Activated CD8-positive, alpha-beta T cell treated with anti-CD3 and anti-CD28 coated beads for 36 hours (primary cell): Measurements from ENCODE around the gene DBX1. TPM values are rescaled to one million over a fixed set of nuclear protein-coding genes. Genes with fewer than 3 reads are reported as not detected.

Source experiments
- ATAC-seq: fragments of 200-7000 bp; cut with Tn5 transposase; one replicate; pipeline ENCODE4 v1.10.0; 2021; ENCODE audit warnings: mild to moderate bottlenecking, moderate library complexity
- CTCF ChIA-PET: fragments of 350-600 bp; sonication (Branson Sonifier 250); formaldehyde crosslinking; loops from one replicate; lab custom pipeline; 2021; ENCODE audit warnings: antibody characterized with exemption; lab: Charles Lee
- POLR2A ChIA-PET: fragments of 350-600 bp; sonication (Branson Sonifier 250); formaldehyde crosslinking; loops from one replicate; lab custom pipeline; 2021; ENCODE audit warnings: antibody characterized with exemption; lab: Charles Lee
- DNase-seq: peaks from one replicate; pipeline ENCODE4 v3.0.0-alpha.2; 2020
- H3K27ac Mint-ChIP-seq: one replicate; pipeline ENCODE4 v1.8.0; 2021; ENCODE audit warnings: mild to moderate bottlenecking, mixed read lengths
- H3K27me3 Mint-ChIP-seq: one replicate; pipeline ENCODE4 v1.8.0; 2021; ENCODE audit warnings: mixed read lengths
- H3K36me3 Mint-ChIP-seq: one replicate; pipeline ENCODE4 v1.8.0; 2021; ENCODE audit warnings: low read depth, mixed read lengths
- H3K4me1 Mint-ChIP-seq: one replicate; pipeline ENCODE4 v1.8.0; 2021; ENCODE audit warnings: low read depth, mixed read lengths
- H3K4me3 Mint-ChIP-seq: one replicate; pipeline ENCODE4 v1.8.0; 2021; ENCODE audit warnings: mild to moderate bottlenecking, moderate library complexity, mixed read lengths
- H3K9me3 Mint-ChIP-seq: one replicate; pipeline ENCODE4 v1.8.0; 2021; ENCODE audit warnings: mixed read lengths
- intact Hi-C: fragments of 100-400 bp; cut with micrococcal nuclease; formaldehyde crosslinking; loops from one replicate; pipeline ENCODE4 v1.10.0; 2022
- total RNA-seq, 2 experiments: library from RNA; stranded (reverse); gene quantifications; one replicate each; pipeline ENCODE4 v1.2.3, GENCODE V29; 2021
- TF ChIP-seq, protein P1 (sequence below): fragments of 200-600 bp; IDR thresholded peaks from one replicate; pipeline ENCODE4 v1.8.0; 2022; ENCODE audit warnings: antibody characterized with exemption, mild to moderate bottlenecking

Gene DBX1
- total RNA-seq, 2 experiments from 2014 or later = not detected

DNA sequence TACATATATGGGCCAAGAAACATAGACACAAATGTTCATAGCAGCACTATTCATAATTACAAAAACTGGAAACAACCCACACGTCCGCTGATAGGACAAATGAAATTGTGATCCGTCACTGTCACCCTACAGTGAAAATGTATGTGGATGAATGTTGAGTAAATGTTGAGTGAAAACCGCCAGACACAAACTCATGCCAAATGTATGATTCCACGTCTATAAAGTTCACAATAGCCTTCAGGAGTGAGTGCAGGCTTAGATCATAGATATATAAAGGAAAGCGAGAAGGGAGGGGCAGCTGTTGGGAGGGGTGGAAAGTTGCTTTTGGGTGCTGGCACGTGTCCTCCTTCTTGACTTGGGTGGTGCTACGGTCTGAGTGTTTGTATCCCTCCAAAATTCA lies 33.6 kb downstream of the DBX1 start:
- no peak for ATAC-seq
- no peaks in the 10 kb centered on the region for H3K9me3 Mint-ChIP-seq
- TF ChIP-seq, protein P1, sequence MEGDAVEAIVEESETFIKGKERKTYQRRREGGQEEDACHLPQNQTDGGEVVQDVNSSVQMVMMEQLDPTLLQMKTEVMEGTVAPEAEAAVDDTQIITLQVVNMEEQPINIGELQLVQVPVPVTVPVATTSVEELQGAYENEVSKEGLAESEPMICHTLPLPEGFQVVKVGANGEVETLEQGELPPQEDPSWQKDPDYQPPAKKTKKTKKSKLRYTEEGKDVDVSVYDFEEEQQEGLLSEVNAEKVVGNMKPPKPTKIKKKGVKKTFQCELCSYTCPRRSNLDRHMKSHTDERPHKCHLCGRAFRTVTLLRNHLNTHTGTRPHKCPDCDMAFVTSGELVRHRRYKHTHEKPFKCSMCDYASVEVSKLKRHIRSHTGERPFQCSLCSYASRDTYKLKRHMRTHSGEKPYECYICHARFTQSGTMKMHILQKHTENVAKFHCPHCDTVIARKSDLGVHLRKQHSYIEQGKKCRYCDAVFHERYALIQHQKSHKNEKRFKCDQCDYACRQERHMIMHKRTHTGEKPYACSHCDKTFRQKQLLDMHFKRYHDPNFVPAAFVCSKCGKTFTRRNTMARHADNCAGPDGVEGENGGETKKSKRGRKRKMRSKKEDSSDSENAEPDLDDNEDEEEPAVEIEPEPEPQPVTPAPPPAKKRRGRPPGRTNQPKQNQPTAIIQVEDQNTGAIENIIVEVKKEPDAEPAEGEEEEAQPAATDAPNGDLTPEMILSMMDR = no peak
- H3K27me3 Mint-ChIP-seq = peaks cover 9% of the 10 kb centered on the region
- ChIA-PET CTCF (interaction anchor here (1.0 to 6.6 kb wide), 11 partner anchors 10 to 482 kb away, joined by 3 to 141 read pairs (median 12); no protein-coding TSS in a partner anchor), POLR2A (no interaction called here)
- intact Hi-C loops = loop anchor here (5.0 kb wide), 1 partner anchor 211 kb away; no protein-coding TSS in a partner anchor
- no peak for DNase-seq
- H3K4me3 Mint-ChIP-seq = no peak overlapping the region
- H3K27ac Mint-ChIP-seq = no peak overlapping the region
- H3K36me3 Mint-ChIP-seq = no peaks in the 10 kb centered on the region
- H3K4me1 Mint-ChIP-seq = peaks cover 1% of the 10 kb centered on the region

DNA sequence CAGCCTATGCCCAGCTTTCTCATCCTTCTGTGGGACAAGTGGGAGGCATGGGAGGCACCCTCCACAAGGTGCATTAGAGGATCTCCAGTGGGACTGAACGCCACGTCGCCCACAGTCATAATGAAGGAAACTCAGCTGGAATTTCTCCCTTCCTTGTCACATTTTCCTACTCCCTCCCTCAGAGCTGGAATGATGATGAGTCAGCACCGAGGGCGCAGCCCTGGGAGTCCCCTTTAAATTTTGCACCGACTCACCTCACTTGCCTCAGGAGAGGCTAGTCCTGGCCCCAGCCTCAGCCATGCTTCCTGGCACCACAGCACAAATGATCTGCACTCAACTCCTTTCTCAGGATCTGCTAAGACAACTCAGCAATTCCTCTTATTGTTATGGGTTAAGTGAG lies 34.3 kb downstream of the DBX1 start:
- no peak for ATAC-seq
- H3K9me3 Mint-ChIP-seq = no peaks in the 10 kb centered on the region
- no peaks in the 10 kb centered on the region for H3K36me3 Mint-ChIP-seq
- H3K4me1 Mint-ChIP-seq = no peaks in the 10 kb centered on the region
- TF ChIP-seq, protein P1 = no peak
- CTCF ChIA-PET = interaction anchor here (1.0 to 6.6 kb wide), 3 partner anchors 9 to 227 kb away, joined by 3 to 141 read pairs (median 5); no protein-coding TSS in a partner anchor
- DNase-seq = no peak
- POLR2A ChIA-PET = no interaction called here
- H3K27ac Mint-ChIP-seq = no peak overlapping the region
- intact Hi-C loops = loop anchor here (5.0 kb wide), 1 partner anchor 211 kb away; no protein-coding TSS in a partner anchor
- H3K27me3 Mint-ChIP-seq = peaks cover 9% of the 10 kb centered on the region
- H3K4me3 Mint-ChIP-seq = no peak overlapping the region

DNA sequence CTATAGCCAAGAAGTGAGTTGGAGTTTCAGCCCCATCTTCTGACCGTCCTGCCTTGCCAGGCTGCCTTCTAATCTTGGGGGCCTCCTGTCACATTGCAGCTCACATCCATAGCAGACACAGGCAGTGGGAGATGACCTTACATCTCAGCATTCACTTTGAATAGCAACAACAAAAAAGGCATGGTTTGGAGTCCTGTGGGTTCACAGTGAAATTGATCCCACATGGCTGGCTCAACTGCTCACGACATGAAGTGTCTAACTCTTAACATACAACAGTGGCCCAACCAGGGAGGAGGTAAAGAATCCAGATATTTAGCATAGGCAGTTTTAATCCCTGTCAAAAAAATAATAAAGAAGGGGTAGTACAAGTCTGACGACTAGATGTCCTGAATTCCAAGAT lies 38.1 kb downstream of the DBX1 start:
- peaks cover 3% of the 10 kb centered on the region for H3K27me3 Mint-ChIP-seq
- no peak for ATAC-seq
- CTCF ChIA-PET = interaction anchor here (1.1 kb wide), 1 partner anchor 230 kb away, joined by 3 read pairs; no protein-coding TSS in a partner anchor

DNA sequence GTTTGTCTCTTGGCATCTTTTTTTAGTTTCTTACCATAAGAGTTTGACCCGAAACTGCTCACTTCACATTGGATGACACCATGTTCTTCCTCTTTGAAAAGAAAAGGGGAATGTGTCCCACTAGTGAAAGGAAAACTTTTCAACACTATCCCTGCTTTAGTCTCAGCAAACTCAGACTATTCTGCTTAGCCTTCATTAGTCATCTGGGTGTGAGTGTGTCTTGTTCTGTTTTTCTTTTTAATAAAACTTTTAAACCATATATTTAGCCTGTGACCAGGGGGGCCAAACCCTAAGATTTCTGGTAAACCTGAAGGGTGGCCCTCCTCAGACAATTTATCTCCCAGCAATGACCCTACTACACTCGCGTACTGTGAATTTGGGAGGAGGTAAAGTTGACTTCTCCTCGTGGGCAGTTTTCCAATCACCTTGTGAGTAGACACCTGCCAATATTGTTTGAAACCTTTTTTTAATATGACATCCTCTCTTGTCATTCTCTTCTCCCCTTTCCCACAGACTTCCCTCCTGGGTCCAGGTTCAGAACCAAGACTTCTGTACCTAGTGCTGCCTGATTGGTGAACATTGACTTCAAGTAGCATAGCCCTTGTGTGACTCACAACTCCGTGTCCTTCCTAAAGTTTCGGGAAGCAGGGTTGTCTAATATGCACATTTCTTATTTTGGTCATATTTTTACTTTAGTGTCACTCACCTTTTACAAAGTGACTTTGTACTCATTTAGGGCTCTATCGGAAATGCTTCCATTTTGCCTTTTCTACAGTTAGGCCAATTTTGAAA lies 39.9 kb downstream of the DBX1 start:
- no peak for ATAC-seq
- Mint-ChIP-seq H3K36me3 (no peaks in the 10 kb centered on the region), H3K9me3 (no peaks in the 10 kb centered on the region), H3K4me1 (no peaks in the 10 kb centered on the region), H3K27me3 (peaks cover 3% of the 10 kb centered on the region), H3K4me3 (no peak overlapping the region), H3K27ac (no peak overlapping the region)
- no peak for DNase-seq
- TF ChIP-seq, protein P1 = no peak
- CTCF ChIA-PET = no interaction called here
- POLR2A ChIA-PET = no interaction called here
- intact Hi-C loops = no loop called here

More for the DNA sequence above, 38.1 kb downstream of the DBX1 start:
- Mint-ChIP-seq H3K4me1 (no peaks in the 10 kb centered on the region), H3K9me3 (no peaks in the 10 kb centered on the region), H3K4me3 (no peak overlapping the region), H3K36me3 (no peaks in the 10 kb centered on the region), H3K27ac (no peak overlapping the region)
- POLR2A ChIA-PET = no interaction called here
- intact Hi-C loops = no loop called here
- TF ChIP-seq, protein P1 = no peak
- no peak for DNase-seq

DNA sequence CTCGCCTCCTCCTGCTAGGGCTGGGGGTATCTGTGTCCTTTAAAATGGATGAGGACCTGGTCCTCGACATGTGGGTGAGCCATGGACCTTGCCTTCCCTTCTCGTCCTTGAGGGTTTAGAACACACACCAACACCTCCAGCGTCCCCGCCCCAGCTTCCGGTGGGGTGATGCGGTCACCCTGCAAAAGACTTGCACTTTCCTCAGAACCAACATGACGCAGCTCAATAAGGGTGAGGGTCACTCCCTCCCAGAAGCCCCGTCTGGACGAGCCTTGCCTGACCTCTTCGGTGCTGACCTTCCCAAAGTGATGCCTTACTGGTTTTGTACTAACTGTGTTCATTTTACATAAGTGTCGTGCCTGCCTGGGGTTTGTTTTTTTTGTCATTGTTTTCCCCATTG lies 41.0 kb downstream of the DBX1 start:
- Mint-ChIP-seq H3K27me3 (peaks cover 3% of the 10 kb centered on the region), H3K36me3 (no peaks in the 10 kb centered on the region), H3K27ac (no peak overlapping the region), H3K4me1 (no peaks in the 10 kb centered on the region), H3K9me3 (no peaks in the 10 kb centered on the region), H3K4me3 (no peak overlapping the region)
- no peak for ATAC-seq
- DNase-seq = no peak
- intact Hi-C loops = no loop called here
- TF ChIP-seq, protein P1 = no peak
- ChIA-PET POLR2A (no interaction called here), CTCF (no interaction called here)
